K562 (cell line): ENCODE data around the gene PELI2. TPM values are rescaled to one million over a fixed set of nuclear protein-coding genes. Genes with fewer than 3 reads are reported as not detected.

Experiments
- ATAC-seq: fragments of 200-7000 bp; cut with Tn5 transposase; 3 replicates; pipeline ENCODE4 v1.9.1; 2020; ENCODE audit warnings: moderate library complexity
- BruUV-seq: library from RNA; stranded (reverse); fragments of 400-500 nt; replicated peaks from 2 replicates; lab custom pipeline; 2021; lab: Mats Ljungman, UMichigan
- CTCF ChIA-PET: fragments of 300-600 bp; formaldehyde crosslinking; extraction: SDS; loops from one replicate; lab custom pipeline; 2021; ENCODE audit warnings: low intra/inter-chr PET ratio; lab: Yijun Ruan, JAX
- POLR2A ChIA-PET: fragments of 300-600, 350-650 bp; sonication (Branson Sonifier 250); formaldehyde crosslinking; extraction: SDS; loops from one replicate; lab custom pipeline; 2021; ENCODE audit warnings: antibody characterized with exemption, inconsistent platforms; lab: Yijun Ruan, JAX
- DNase-seq, 4 experiments: peaks; one replicate each; pipeline versions ENCODE4 v3.0.0 to v3.0.0-alpha.2; 2011 to 2018; ENCODE audit warnings: low spot score in 3 of 4, mixed read lengths in 3 of 4; ENCODE audit errors: extremely low read depth in 1 of 4
- FAIRE-seq: peaks from 2 replicates; lab custom pipeline; 2011; peaks lifted over from hg19 to GRCh38; lab: Jason Lieb, UNC
- H2AFZ ChIP-seq: 2 replicates; pipeline ENCODE4 v1.6.0; 2011; ENCODE audit warnings: low read depth, low read length, control low read depth, inconsistent platforms
- H3K27ac ChIP-seq: fragments of 200-600 bp; 3 replicates; pipeline ENCODE4 v1.8.0; 2011; ENCODE audit warnings: low read depth, mild to moderate bottlenecking, control low read depth, inconsistent platforms, low read length, moderate library complexity, mixed read lengths; ENCODE audit errors: extremely low read depth
- H3K27me3 ChIP-seq, 2 experiments: fragments of 300-600 bp in 1 of 2; 2 replicates in 1 of 2; 3 replicates in 1 of 2; pipeline versions ENCODE4 v1.6.0 to v1.8.0; 2011; ENCODE audit warnings: inconsistent platforms in 2 of 2, low read length in 2 of 2, mild to moderate bottlenecking in 1 of 2, mixed read lengths in 1 of 2, moderate library complexity in 1 of 2; ENCODE audit not compliant: control insufficient read depth in 2 of 2, insufficient read depth in 2 of 2
- H3K36me3 ChIP-seq: fragments of 300-600 bp; 3 replicates; pipeline ENCODE4 v1.8.0; 2011; ENCODE audit warnings: mild to moderate bottlenecking, low read length, inconsistent platforms; ENCODE audit not compliant: control insufficient read depth, insufficient read depth
- H3K4me1 ChIP-seq, 2 experiments: fragments of 200-600 bp in 1 of 2; replicated peaks in 1 of 2; 2 replicates in 1 of 2; 3 replicates in 1 of 2; pipeline versions ENCODE4 v1.5.1 to v1.8.0; 2011; ENCODE audit warnings: inconsistent platforms in 2 of 2, low read length in 2 of 2, mild to moderate bottlenecking in 1 of 2, mixed read lengths in 1 of 2, moderate library complexity in 1 of 2; ENCODE audit not compliant: control insufficient read depth in 2 of 2, insufficient read depth in 2 of 2
- H3K4me2 ChIP-seq: 2 replicates; pipeline ENCODE4 v1.6.1; 2011; ENCODE audit warnings: low read length, control low read depth, inconsistent platforms, mixed read lengths; ENCODE audit not compliant: insufficient read depth
- H3K4me3 ChIP-seq: fragments of 200-600 bp; sonication (generic), shearing (Covaris generic); 2 replicates; pipeline ENCODE4 v1.5.1; 2016; ENCODE audit warnings: control low read depth, inconsistent platforms
- H3K79me2 ChIP-seq: fragments of 200-600 bp; 3 replicates; pipeline ENCODE4 v1.8.0; 2011; ENCODE audit warnings: low read length, inconsistent platforms; ENCODE audit not compliant: control insufficient read depth, insufficient read depth
- H3K9ac ChIP-seq, 2 experiments: 2 replicates each; pipeline versions ENCODE4 v1.6.0 to v1.6.1; 2011; ENCODE audit warnings: low read depth in 2 of 2, low read length in 2 of 2, control low read depth in 1 of 2, inconsistent platforms in 1 of 2, mild to moderate bottlenecking in 1 of 2, mixed read lengths in 1 of 2; ENCODE audit not compliant: insufficient read depth in 1 of 2
- H3K9me1 ChIP-seq: one replicate; pipeline ENCODE4 v1.6.0; 2011; ENCODE audit warnings: inconsistent platforms, mild to moderate bottlenecking, low read length, moderate library complexity; ENCODE audit not compliant: control insufficient read depth, insufficient read depth
- H3K9me3 ChIP-seq: replicated peaks from 2 replicates; pipeline ENCODE4 v1.5.1; 2011; ENCODE audit warnings: low read depth, low read length, inconsistent platforms; ENCODE audit not compliant: control insufficient read depth, insufficient read depth
- H4K20me1 ChIP-seq: replicated peaks from 2 replicates; pipeline ENCODE4 v1.6.1; 2011; ENCODE audit warnings: low read length, inconsistent platforms, mixed read lengths; ENCODE audit not compliant: control insufficient read depth, insufficient read depth
- EP400 ChIP-seq: fragments of 450-650 bp; IDR thresholded peaks from 2 replicates; pipeline ENCODE4 v1.6.1; 2017; ENCODE audit warnings: antibody characterized with exemption, mild to moderate bottlenecking, moderate library complexity
- FOXJ2 ChIP-seq: fragments of 200-800 bp; sonication (Bioruptor generic); IDR thresholded peaks from 2 replicates; pipeline ENCODE4 v1.6.1; 2016; ENCODE audit warnings: missing genetic modification characterization, missing compliant biosample characterization
- POLR2H ChIP-seq: IDR thresholded peaks from 2 replicates; pipeline ENCODE4 v1.6.1; 2016; ENCODE audit warnings: missing genetic modification characterization, low read depth, mild to moderate bottlenecking, control low read depth, missing compliant biosample characterization, moderate library complexity
- SUPT5H ChIP-seq: fragments of 450-650 bp; IDR thresholded peaks from 2 replicates; pipeline ENCODE4 v1.6.1; 2016
- TAF1 ChIP-seq: IDR thresholded peaks from 2 replicates; pipeline ENCODE4 v1.6.1; 2011; ENCODE audit warnings: mild to moderate bottlenecking, low read length, moderate library complexity; ENCODE audit not compliant: insufficient read depth, control insufficient read depth, severe bottlenecking; ENCODE audit errors: extremely low read depth
- THRAP3 ChIP-seq: fragments of 450-650 bp; IDR thresholded peaks from 2 replicates; pipeline ENCODE4 v1.6.1; 2016; ENCODE audit warnings: mild to moderate bottlenecking, inconsistent platforms, borderline replicate concordance
- ZBTB5 ChIP-seq: fragments of 450-650 bp; IDR thresholded peaks from 2 replicates; pipeline ENCODE4 v1.6.1; 2017; ENCODE audit warnings: antibody characterized with exemption
- ZNF23 ChIP-seq: fragments of 250-450 bp; sonication (Bioruptor Pico); IDR thresholded peaks from 2 replicates; pipeline ENCODE4 v1.4.0; 2020; ENCODE audit warnings: mild to moderate bottlenecking
- ZNF431 ChIP-seq: sonication (generic); formaldehyde crosslinking; IDR thresholded peaks from 2 replicates; pipeline ENCODE4 v1.8.0; 2022; ENCODE audit warnings: mild to moderate bottlenecking, missing genetic modification reagents
- WGBS: fragments of 100-300 bp; shearing (Covaris generic); methylation state at CpG from one replicate; pipeline ENCODE4 v1.1.6; 2016; ENCODE audit warnings: low coverage, mixed read lengths; ENCODE audit not compliant: insufficient coverage; ENCODE audit errors: missing lambda C conversion rate; 5-methylcytosine and 5-hydroxymethylcytosine counted together
- in situ Hi-C: fragments of 300-500 bp; cut with MboI; formaldehyde crosslinking; loops from 4 replicates; pipeline ENCODE4 v1.15.0; 2018; ENCODE audit warnings: inconsistent platforms, mixed read lengths
- intact Hi-C: fragments of 100-400 bp; cut with micrococcal nuclease; formaldehyde crosslinking; loops from 2 replicates; pipeline ENCODE4 v1.14.2; 2022
- polyA plus RNA-seq, 8 experiments: library from polyadenylated mRNA; depleted of rRNA in 4 of 8; stranded (reverse) in 5 of 8; unstranded in 3 of 8; fragments of >200 nt; fragmentation: Nextera tagmentation in 2 of 8; fragmentation: Illumina TruSeq in 1 of 8; extraction: Ambion mirVana in 2 of 8; extraction: Trizol in 1 of 8; gene quantifications; 2 replicates each; pipeline versions ENCODE4 v1.2.1 to v1.2.3, GENCODE V29; 2011 to 2014; ENCODE audit warnings: inconsistent platforms in 1 of 8, missing spikeins in 1 of 8
- total RNA-seq, 7 experiments: library from RNA; depleted of rRNA in 6 of 7; stranded (reverse); fragments of >200 nt in 6 of 7; fragmentation: Illumina TruSeq in 2 of 7; extraction: Trizol in 2 of 7; gene quantifications; 2 replicates each; pipeline versions ENCODE4 v1.2.1 to v1.2.3, GENCODE V29; 2011 to 2021; ENCODE audit warnings: low replicate concordance in 1 of 7

Gene PELI2
- total and polyA plus RNA-seq, 9 of the 15 experiments (the other 6 are each of a cell fraction or from before 2014, with no cell fraction given), result 0.20 to 1.5 (median 0.44) TPM

DNA sequence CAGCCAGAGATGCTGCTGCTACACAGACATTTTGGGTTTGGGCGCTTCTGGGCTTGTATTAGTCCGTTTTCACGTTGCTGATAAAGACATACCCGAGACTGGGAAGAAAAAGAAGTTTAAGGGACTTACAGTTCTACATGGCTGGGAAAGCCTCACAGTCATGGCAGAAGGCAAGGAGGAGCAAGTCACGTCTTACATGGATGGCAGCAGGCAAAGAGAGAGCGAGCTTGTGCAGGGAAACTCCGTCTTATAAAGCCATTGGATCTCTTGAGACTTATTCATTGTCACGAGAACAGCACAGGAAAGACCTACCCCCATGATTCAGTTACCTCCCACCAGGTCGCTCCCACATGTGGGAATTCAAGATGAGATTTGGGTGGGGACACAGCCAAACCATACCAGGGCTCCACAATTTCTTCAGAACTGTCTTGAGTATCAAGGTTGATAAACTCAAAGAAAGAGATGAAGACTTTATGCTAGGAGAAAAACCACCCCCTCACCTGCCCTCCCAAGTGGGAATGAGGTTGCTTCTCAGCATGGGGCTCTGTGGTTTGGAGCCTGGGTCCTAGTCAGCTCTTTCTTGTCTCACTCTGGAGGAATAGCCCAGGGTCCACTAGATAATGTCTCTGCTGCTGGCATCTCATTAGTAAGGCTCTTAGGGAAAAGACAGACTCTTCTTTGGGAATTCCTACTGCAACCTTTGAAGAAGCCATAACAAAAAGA, 200.3 kb downstream of the PELI2 start:
- ATAC-seq, result no peak
- CTCF ChIA-PET, result interaction anchor here (0.7 kb wide), 1 partner anchor 1055 kb away, joined by 3 read pairs; no protein-coding TSS in a partner anchor
- BruUV-seq, result no TSS peak

More for the DNA sequence above, 200.3 kb downstream of the PELI2 start:
- Histone ChIP-seq H3K4me1 (no peaks in the 10 kb centered on the region), H3K4me2 (no peak overlapping the region), H4K20me1 (no peaks in the 10 kb centered on the region), H2AFZ (no peak overlapping the region), H3K9me3 (no peaks in the 10 kb centered on the region), H3K27me3 (no peaks in the 10 kb centered on the region), H3K9me1 (no peaks in the 10 kb centered on the region), H3K9ac (no peak overlapping the region), H3K27ac (no peak overlapping the region), H3K36me3 (no peaks in the 10 kb centered on the region), H3K4me3 (no peak overlapping the region), H3K79me2 (no peaks in the 10 kb centered on the region)
- no peak for DNase-seq
- 1% methylated on average over 9 of the region's 9 CpGs for WGBS
- intact Hi-C loops (no loop called here), in situ Hi-C loops (no loop called here)
- no peak for TF ChIP-seq EP400
- TF ChIP-seq ZNF431, result peak; percentile 93
- TF ChIP-seq SUPT5H, result no peak
- no peak for TF ChIP-seq POLR2H (tag)
- no peak for TF ChIP-seq ZNF23 (CRISPR knock-in tag)
- no peak for TF ChIP-seq THRAP3
- no peak for TF ChIP-seq TAF1
- no peak for TF ChIP-seq FOXJ2 (tag)
- no peak for TF ChIP-seq ZBTB5
- POLR2A ChIA-PET, result interaction anchor here (0.7 kb wide), 1 partner anchor 12 kb away, joined by 4 read pairs; no protein-coding TSS in a partner anchor
- no peak for FAIRE-seq
